Stimulated activated CD4-positive, alpha-beta T cell treated with anti-CD3 and anti-CD28 coated beads, Interleukin-2, amount 100 ng/mL, for 4 hours (primary cell): ENCODE measurements around the gene MUC21.
"Not testable (repeated sequence)": the region's sequence is repeated elsewhere in the genome, so short reads cannot be mapped to it uniquely, and the experiment has no call there.

Experiments
- DNase-seq: peaks from one replicate; pipeline ENCODE4 v3.0.0-alpha.2; 2020; ENCODE audit warnings: low read depth

MUC21 gene

GRCh38 chr6:31008165-31008564, 24.6 kb downstream of the MUC21 start:
- no peak for DNase-seq

GRCh38 chr6:31009731-31010130, 26.2 kb downstream of the MUC21 start:
- DNase-seq, result no peak

DNA sequence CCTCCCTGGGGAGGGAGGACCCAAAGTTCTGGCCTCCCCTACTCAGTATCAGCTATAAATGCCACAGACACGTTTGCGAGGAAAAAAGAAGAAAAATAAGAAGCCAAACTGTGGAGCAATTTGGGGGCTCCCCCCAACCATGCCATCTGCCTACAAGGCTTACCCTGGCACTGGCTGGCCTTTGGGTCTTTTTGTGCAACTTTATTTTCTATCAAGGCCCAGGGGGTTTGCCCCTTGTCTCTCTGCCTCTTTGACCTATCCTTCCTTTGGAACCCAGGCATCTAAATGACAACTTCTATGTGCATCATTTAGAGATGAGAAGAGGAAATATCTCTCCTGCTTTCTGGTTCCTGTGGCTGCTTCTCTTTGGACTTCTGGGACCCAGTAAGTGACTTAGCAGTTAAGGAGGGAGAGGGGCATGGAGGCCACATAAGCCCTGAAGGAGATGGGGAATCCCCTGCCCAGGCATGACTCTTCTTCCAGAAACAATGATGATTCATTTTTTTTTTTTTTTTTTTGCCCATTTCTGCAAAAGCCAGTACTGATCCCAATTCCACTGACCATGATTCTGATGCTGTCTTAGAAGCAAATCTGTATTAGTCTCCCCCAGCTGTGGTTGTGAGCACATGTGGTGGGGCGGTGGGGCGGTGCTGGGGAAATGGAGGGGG, 27.0 kb downstream of the MUC21 start, which contains the start of gene MUC22:
Gene MUC22 (plus strand): TSS at position 82 of the 668 bp plus-strand sequence. CDS start 233 bp downstream, at position 315.
- DNase-seq, result no peak

DNA sequence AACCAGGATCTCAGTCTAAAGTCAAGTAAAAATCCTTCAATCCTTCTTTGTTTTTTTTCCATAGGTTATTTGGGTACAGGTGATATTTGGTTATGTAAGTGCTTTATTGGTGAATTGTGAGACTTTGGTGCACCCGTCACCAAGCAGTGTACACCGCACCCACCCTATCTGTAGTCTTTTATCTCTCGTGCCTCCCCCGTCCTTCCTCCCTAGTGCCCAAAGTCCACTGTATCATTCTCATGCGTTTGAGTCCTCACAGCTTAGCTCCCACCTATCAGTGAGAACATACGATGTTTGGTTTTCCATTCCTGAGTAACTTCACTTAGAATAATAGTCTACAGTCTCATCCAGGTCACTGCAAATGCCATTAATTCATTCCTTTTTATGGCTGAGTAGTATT, 27.6 kb downstream of the MUC21 start:
- no peak for DNase-seq

DNA sequence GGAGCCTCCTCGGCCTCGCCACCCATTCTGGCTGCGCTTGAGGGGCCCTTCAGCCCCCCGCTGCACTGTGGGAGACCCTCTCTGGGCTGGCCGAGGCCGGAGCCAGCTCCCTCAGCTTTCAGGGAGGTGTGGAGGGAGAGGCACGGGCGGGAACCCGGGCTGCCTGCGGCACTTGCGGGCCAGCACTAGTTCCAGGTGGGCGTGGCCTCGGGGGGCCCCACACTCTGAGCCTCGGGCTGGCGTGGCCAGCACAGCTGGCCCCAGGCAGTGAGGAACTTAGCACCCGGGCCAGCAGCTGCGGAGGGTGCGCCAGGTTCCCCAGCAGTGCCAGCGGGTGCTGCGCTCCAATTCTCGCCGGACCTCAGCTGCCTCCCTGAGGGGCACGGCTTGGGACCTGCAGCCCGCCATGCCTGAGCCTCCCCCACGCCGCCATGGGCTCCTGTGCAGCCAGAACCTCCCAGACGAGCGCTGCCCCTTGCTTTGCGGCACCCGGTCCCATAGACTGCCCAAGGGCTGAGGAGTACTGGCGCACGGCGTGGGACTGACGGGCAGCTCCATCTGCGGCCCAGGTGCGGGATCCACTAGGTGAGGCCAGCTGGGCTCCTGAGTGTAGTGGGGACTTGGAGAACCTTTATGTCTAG, 33.3 kb downstream of the MUC21 start:
- no peak for DNase-seq

DNA sequence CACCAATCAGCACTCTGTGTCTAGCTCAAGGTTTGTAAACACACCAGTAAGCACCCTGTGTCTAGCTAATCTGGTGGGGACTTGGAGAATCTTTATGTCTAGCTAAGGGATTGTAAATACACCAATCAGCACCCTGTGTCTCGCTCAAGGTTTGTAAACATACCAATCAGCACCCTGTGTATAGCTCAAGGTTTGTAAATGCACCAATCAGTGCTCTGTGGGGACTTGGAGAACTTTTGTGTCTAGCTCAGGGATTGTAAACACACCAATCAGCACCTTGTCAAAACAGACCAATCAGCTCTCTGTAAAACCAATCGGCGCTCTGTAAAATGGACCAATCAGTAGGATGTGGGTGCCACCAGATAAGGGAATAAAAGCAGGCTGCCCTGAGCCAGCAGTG, 33.9 kb downstream of the MUC21 start:
- not testable (repeated sequence) for DNase-seq

DNA sequence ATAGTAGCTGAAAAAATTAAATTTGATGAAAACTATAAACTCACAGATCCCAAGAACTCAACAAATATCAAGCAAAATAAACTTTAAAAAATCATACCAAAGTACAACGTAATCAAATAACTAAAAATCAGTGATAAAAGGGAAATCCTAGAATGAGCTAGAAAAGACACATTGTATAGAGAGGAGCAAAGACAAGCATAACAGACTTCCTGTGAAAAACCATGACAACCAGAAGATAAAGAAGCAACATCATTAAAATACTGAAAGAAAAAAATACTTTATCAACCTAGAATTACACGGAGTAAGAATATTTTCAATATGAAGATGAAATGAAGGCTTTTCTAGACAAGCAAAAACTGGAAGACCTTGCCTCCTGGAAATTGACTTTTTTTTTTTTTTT, 36.5 kb downstream of the MUC21 start:
- no peak for DNase-seq

DNA sequence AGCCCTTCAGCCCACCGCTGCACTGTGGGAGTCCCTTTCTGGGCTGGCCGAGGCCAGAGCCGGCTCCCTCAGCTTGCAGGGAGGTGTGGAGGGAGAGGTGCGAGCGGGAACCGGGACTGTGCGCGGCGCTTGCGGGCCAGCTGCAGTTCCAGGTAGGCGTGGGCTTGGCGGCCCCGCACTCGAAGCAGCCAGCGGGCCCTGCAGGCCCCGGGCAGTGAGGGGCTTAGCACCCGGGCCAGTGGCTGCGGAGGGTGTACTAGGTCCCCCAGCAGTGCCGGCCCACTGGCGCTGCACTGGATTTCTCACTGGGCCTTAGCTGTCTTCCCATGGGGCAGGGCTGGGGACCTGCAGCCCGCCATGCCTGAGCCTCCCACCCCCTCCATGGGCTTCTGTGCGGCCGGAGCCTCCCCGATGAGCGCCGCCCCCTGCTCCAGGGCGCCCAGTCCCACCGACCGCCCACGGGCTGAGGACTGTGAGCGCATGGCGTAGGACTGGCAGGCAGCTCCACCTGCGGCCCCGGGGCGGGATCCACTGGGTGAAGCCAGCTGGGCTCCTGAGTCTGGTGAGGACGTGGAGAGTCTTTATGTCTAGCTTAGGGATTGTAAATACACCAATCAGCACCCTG, 37.2 kb downstream of the MUC21 start:
- not testable (repeated sequence) for DNase-seq

- not testable (repeated sequence) for DNase-seq
Measured at GRCh38 chr6:31021705-31022531, 38.4 kb downstream of the MUC21 start.

GRCh38 chr6:31025595-31025994, 42.1 kb downstream of the MUC21 start:
- no peak for DNase-seq

GRCh38 chr6:31031095-31031494, 47.6 kb downstream of the MUC21 start:
- DNase-seq, result no peak

- no peak for DNase-seq
Measured at GRCh38 chr6:31033075-31033474, 49.6 kb downstream of the MUC21 start.

DNA sequence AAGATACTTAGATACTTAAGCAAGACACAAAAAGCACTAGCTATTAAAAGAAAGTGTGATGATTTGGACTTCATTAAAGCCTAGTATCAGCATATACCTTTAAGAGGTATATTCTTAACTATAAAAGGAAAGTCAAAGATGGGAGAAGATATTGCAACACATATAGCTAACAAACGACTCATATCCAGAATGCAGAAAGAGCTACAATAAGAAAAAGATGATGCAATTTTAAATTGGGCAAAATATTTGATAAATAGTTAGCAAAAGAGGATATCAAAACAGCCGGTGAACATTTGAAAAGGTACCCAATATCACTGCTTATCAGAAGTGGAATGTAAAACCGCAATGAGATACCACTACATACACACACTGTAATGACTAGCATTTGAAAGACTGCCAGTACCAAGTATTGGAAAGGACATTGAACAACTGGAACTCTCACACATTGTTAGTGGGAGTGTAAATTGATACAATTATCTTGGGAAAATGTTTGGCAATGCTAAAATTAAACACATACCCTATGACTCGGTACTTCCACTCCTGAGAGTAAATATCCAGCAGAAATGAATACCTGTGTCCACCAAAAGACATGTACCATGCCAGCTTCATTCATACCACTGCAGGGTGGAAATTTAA, 52.5 kb downstream of the MUC21 start:
- no peak for DNase-seq

DNA sequence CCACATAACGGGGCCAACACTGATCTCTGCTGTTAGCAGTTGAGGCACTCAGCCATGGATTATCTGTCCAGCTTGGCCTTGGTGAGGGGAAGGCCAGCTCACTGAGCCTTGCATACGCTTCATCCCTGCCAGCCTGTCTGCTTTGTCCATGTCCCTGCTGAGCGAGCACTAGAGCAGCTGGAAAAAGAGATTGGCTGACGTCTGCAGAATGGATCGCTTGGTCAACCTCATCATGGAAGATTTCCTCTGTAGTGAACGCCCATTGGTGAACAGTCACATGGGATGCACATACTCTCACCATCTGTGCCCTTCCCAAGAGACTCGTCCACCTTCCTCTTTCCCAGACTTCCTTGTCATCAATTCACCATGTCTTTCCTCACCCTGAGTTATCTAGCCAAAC, 53.7 kb downstream of the MUC21 start:
- DNase-seq, result no peak

GRCh38 chr6:31037682-31038081, 54.2 kb downstream of the MUC21 start:
- no peak for DNase-seq

DNA sequence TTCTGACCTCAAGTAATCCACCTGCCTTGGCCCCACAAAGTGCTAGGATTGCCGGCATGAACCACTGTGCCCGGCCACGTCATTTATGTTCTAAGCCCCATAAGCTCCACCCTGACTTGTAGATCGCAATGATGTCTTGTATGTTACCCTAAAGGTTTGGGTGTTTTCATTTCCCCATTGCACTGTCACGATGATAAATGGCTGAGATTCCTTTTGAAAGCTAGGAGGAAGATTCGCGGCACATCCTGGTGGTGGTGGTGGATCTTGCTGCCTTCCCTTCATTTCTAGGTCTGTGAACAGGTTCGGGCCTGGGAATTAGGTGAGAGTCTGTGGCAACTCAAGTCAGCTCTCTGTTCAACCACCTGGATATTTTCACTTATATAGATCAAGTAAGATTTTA, 55.0 kb downstream of the MUC21 start:
- no peak for DNase-seq
